DOHH2 (cell line): ENCODE results near the gene CPEB4.

ENCODE experiments used
- H3F3A ChIP-seq: fragments of 200-600 bp; sonication (generic), shearing (Covaris generic); 2 replicates; pipeline ENCODE4 v1.6.0; 2016; ENCODE audit warnings: antibody characterized with exemption, mild to moderate bottlenecking; ENCODE audit not compliant: control insufficient read depth, insufficient read depth
- H3K27ac ChIP-seq: fragments of 200-600 bp; sonication (generic); 2 replicates; pipeline ENCODE4 v1.5.1; 2014; ENCODE audit warnings: low read depth, mild to moderate bottlenecking, low read length, moderate library complexity
- H3K27me3 ChIP-seq: fragments of 200-600 bp; sonication (generic); 2 replicates; pipeline ENCODE4 v1.6.1; 2014; ENCODE audit warnings: mild to moderate bottlenecking, low read length, mixed read lengths; ENCODE audit not compliant: control insufficient read depth
- H3K36me3 ChIP-seq: fragments of 200-600 bp; sonication (generic); 2 replicates; pipeline ENCODE4 v1.6.1; 2014; ENCODE audit warnings: mild to moderate bottlenecking, low read length, moderate library complexity, mixed read lengths; ENCODE audit not compliant: control insufficient read depth
- H3K4me1 ChIP-seq: fragments of 200-600 bp; sonication (generic); 2 replicates; pipeline ENCODE4 v1.6.1; 2014; ENCODE audit warnings: mild to moderate bottlenecking, low read length, mixed read lengths; ENCODE audit not compliant: control insufficient read depth
- H3K4me2 ChIP-seq: fragments of 200-600 bp; sonication (generic); 2 replicates; pipeline ENCODE4 v1.6.0; 2014; ENCODE audit warnings: mild to moderate bottlenecking, low read length, moderate library complexity
- H3K4me3 ChIP-seq: fragments of 200-600 bp; sonication (generic); 2 replicates; pipeline ENCODE4 v1.5.1; 2014; ENCODE audit warnings: mild to moderate bottlenecking, low read length, mixed read lengths
- H3K79me2 ChIP-seq: fragments of 200-600 bp; sonication (generic); 2 replicates; pipeline ENCODE4 v1.6.1; 2014; ENCODE audit warnings: mild to moderate bottlenecking, low read length, mixed read lengths; ENCODE audit not compliant: control insufficient read depth
- H3K9me2 ChIP-seq: fragments of 200-600 bp; sonication (generic); replicated peaks from 2 replicates; pipeline ENCODE4 v1.6.1; 2014; ENCODE audit warnings: mild to moderate bottlenecking, low read length, mixed read lengths; ENCODE audit not compliant: control insufficient read depth
- H3K9me3 ChIP-seq: fragments of 200-600 bp; sonication (generic); 2 replicates; pipeline ENCODE4 v1.6.1; 2014; ENCODE audit warnings: antibody characterized with exemption, low read length, mixed read lengths; ENCODE audit not compliant: control insufficient read depth, insufficient read depth
- H4K20me1 ChIP-seq: fragments of 200-600 bp; sonication (generic); 2 replicates; pipeline ENCODE4 v1.6.0; 2014; ENCODE audit warnings: low read depth, mild to moderate bottlenecking, antibody characterized with exemption, low read length, moderate library complexity; ENCODE audit not compliant: control insufficient read depth, insufficient read depth
- CTCF ChIP-seq: fragments of 200-600 bp; sonication (generic); IDR thresholded peaks from one replicate; pipeline ENCODE4 v1.5.1; 2014; ENCODE audit warnings: antibody characterized with exemption, mild to moderate bottlenecking, low read depth, low read length; ENCODE audit not compliant: poor library complexity, severe bottlenecking
- EZH2phosphoT487 ChIP-seq: fragments of 200-600 bp; sonication (generic); IDR thresholded peaks from 2 replicates; pipeline ENCODE4 v1.6.1; 2017; ENCODE audit warnings: borderline replicate concordance, mild to moderate bottlenecking, antibody characterized with exemption, low read length, moderate library complexity, mixed read lengths

CPEB4 gene

GRCh38 chr5:173909199-173909598 is 21.1 kb downstream of the CPEB4 start:
- H3F3A ChIP-seq: peaks cover 22% of the 10 kb centered on the region
- H3K79me2 ChIP-seq: peaks cover 12% of the 10 kb centered on the region
- no peaks in the 10 kb centered on the region for H4K20me1 ChIP-seq
- H3K4me2 ChIP-seq: peak overlapping the region; percentile 81
- H3K9me2 ChIP-seq: no peaks in the 10 kb centered on the region
- TF ChIP-seq EZH2phosphoT487 (no peak), CTCF (no peak)
- no peaks in the 10 kb centered on the region for H3K9me3 ChIP-seq
- H3K4me3 ChIP-seq: peak overlapping the region; percentile 32
- H3K27ac ChIP-seq: peak overlapping the region; percentile 75
- peaks cover 89% of the 10 kb centered on the region for H3K4me1 ChIP-seq
- H3K36me3 ChIP-seq: no peaks in the 10 kb centered on the region
- H3K27me3 ChIP-seq: no peaks in the 10 kb centered on the region

- no peaks in the 10 kb centered on the region for H3K27me3 ChIP-seq
- H3F3A ChIP-seq: peaks cover 23% of the 10 kb centered on the region
- H3K9me3 ChIP-seq: no peaks in the 10 kb centered on the region
- TF ChIP-seq EZH2phosphoT487 (no peak), CTCF (no peak)
- H3K4me1 ChIP-seq: peaks cover 97% of the 10 kb centered on the region
- no peaks in the 10 kb centered on the region for H3K36me3 ChIP-seq
- no peaks in the 10 kb centered on the region for H4K20me1 ChIP-seq
- no peaks in the 10 kb centered on the region for H3K9me2 ChIP-seq
- peak overlapping the region; percentile 46 for H3K4me2 ChIP-seq
- peaks cover 11% of the 10 kb centered on the region for H3K79me2 ChIP-seq
- peak overlapping the region; percentile 75 for H3K27ac ChIP-seq
- peak overlapping the region; percentile 32; the same call in 1 of the 2 replicates for H3K4me3 ChIP-seq
These were observed 22.1 kb downstream of the CPEB4 start for GRCh38 chr5:173910215-173910614.

GRCh38 chr5:173911623-173912022 is 23.5 kb downstream of the CPEB4 start:
- Histone ChIP-seq H3K4me2 (peak overlapping the region; percentile 24), H3K79me2 (peaks cover 11% of the 10 kb centered on the region), H3F3A (peaks cover 25% of the 10 kb centered on the region)

More at GRCh38 chr5:173911623-173912022, 23.5 kb downstream of the CPEB4 start:
- Histone ChIP-seq H3K4me1 (peaks cover 99% of the 10 kb centered on the region), H3K27ac (peak overlapping the region; percentile 20; the same call in 1 of the 2 replicates), H3K36me3 (no peaks in the 10 kb centered on the region), H3K4me3 (no peak overlapping the region), H3K27me3 (no peaks in the 10 kb centered on the region), H4K20me1 (no peaks in the 10 kb centered on the region), H3K9me3 (no peaks in the 10 kb centered on the region), H3K9me2 (no peaks in the 10 kb centered on the region)
- no peak for TF ChIP-seq CTCF
- TF ChIP-seq EZH2phosphoT487: no peak
